Colonic mucosa (tissue), 4 donors: ENCODE data around the gene NAT16. TPM values are rescaled to one million over a fixed set of nuclear protein-coding genes. Genes with fewer than 3 reads are reported as not detected.

Experiments
- DNase-seq: peaks from one replicate; pipeline ENCODE4 v3.0.0-alpha.2; 2020
- H3K27ac ChIP-seq: fragments of 200-600 bp; one replicate; pipeline ENCODE4 v1.8.0; 2021
- H3K27me3 ChIP-seq: fragments of 200-600 bp; one replicate; pipeline ENCODE4 v1.8.0; 2021
- H3K36me3 ChIP-seq: fragments of 200-600 bp; one replicate; pipeline ENCODE4 v1.8.0; 2021
- H3K4me1 ChIP-seq: fragments of 200-600 bp; one replicate; pipeline ENCODE4 v1.8.0; 2021; ENCODE audit warnings: mild to moderate bottlenecking
- H3K4me3 ChIP-seq: fragments of 200-600 bp; one replicate; pipeline ENCODE4 v1.8.0; 2021
- H3K9ac ChIP-seq, 2 donors: one replicate each; pipeline ENCODE4 v1.7.0; 2013; ENCODE audit warnings: control low read depth in 2 of 2, low read depth in 2 of 2, low read length in 2 of 2
- H3K9me3 ChIP-seq: fragments of 200-600 bp; one replicate; pipeline ENCODE4 v1.8.0; 2021
- CTCF ChIP-seq: fragments of 200-600 bp; IDR thresholded peaks from one replicate; pipeline ENCODE4 v1.8.0; 2022; ENCODE audit warnings: antibody characterized with exemption, mild to moderate bottlenecking
- intact Hi-C: fragments of 100-400 bp; cut with DNase I; formaldehyde crosslinking; loops from one replicate; pipeline ENCODE4 v1.14.1; 2022
- total RNA-seq, 2 donors: library from RNA; stranded (reverse); fragmentation: NEBNext Ultra II Directional in 1 of 2; extraction: Animal tissue kit (Norgen Biotek cat#: 25700) in 1 of 2; gene quantifications; one replicate each; pipeline ENCODE4 v1.2.1, GENCODE V29; 2021
- donor health status: healthy.
- donor health status: DM: no; HTN: no; CAD: no.
- donor health status: DM: no; HTN: no; CAD: no.

Gene NAT16
- total RNA-seq, 2 donors from 2014 or later, result not detected

GRCh38 chr7:101128040-101128834 lies 51.9 kb downstream of the NAT16 start:
- Histone ChIP-seq H3K4me1 (peaks cover 4% of the 10 kb centered on the region), H3K27me3 (no peaks in the 10 kb centered on the region), H3K27ac (no peak overlapping the region), H3K9ac (no peak overlapping the region), H3K36me3 (no peaks in the 10 kb centered on the region), H3K9me3 (no peaks in the 10 kb centered on the region), H3K4me3 (no peak overlapping the region)
- intact Hi-C loops, result no loop called here
- DNase-seq, result no peak
- TF ChIP-seq CTCF, result no peak

- Histone ChIP-seq H3K9me3 (no peaks in the 10 kb centered on the region), H3K4me3 (no peak overlapping the region), H3K36me3 (no peaks in the 10 kb centered on the region), H3K4me1 (peaks cover 4% of the 10 kb centered on the region), H3K27ac (no peak overlapping the region), H3K27me3 (no peaks in the 10 kb centered on the region), H3K9ac (peak overlapping the region in 1 of 2 donors; percentile 24)
- intact Hi-C loops, result no loop called here
- no peak for TF ChIP-seq CTCF
- no peak for DNase-seq
Measured at GRCh38 chr7:101127460-101128039, 52.5 kb downstream of the NAT16 start.

GRCh38 chr7:101126651-101127459 lies 53.2 kb downstream of the NAT16 start, which contains the start of gene SERPINE1:
Gene SERPINE1, plus strand, starts transcription at chr7:101127104. Its CDS starts 1,290 bp downstream, at chr7:101128394.
- Histone ChIP-seq H3K36me3 (no peaks in the 10 kb centered on the region), H3K27ac (no peak within 1 kb of the TSS), H3K4me1 (peaks cover 4% of the 10 kb centered on the region), H3K27me3 (no peaks in the 10 kb centered on the region), H3K4me3 (no peak within 1 kb of the TSS), H3K9me3 (no peaks in the 10 kb centered on the region), H3K9ac (peak within 1 kb of the TSS; percentile 9 to 39)
- peak; percentile 68 for DNase-seq
- no peak for TF ChIP-seq CTCF
- intact Hi-C loops, result no loop called here

- H3K27ac ChIP-seq, result no peak overlapping the region
- no peaks in the 10 kb centered on the region for H3K9me3 ChIP-seq
- no peaks in the 10 kb centered on the region for H3K36me3 ChIP-seq
- H3K27me3 ChIP-seq, result no peaks in the 10 kb centered on the region
- TF ChIP-seq CTCF, result no peak
- H3K4me3 ChIP-seq, result no peak overlapping the region
- peaks cover 4% of the 10 kb centered on the region for H3K4me1 ChIP-seq
- intact Hi-C loops, result no loop called here
- peak; percentile 53 for DNase-seq
- peak overlapping the region in 1 of 2 donors; percentile 39 for H3K9ac ChIP-seq
Measured at GRCh38 chr7:101125989-101126650, 54.0 kb downstream of the NAT16 start.
